ENCODE data around the gene OBI1.
"Not testable (repeated sequence)": the region's sequence is repeated elsewhere in the genome, so short reads cannot be mapped to it uniquely, and the experiment has no call there.

OBI1 gene

DNA sequence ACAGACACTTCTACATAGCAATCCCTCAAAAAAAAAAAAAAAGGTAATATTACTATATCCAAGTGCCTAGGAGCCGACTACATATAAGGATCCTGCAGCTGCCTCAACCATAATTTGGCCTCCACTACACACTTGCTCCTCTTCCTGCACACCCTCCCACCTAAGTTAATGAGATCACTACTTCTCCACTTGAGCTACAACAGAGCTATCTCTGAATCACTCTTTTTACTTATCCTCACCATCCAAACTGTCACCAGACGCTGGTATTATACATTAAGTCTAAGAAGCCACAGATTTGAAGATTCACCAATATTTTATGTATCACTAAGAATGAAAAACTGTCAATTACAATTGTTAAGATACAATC lies 8.3 kb downstream of the OBI1 start:
- no peaks in the 10 kb centered on the region for H3K9me2 ChIP-seq (replicated peaks; ENCODE audit: insufficient read depth, low read length)
- H3K36me3 ChIP-seq (replicated peaks; ENCODE audit: insufficient read depth, low read length): no peaks in the 10 kb centered on the region
- no peak overlapping the region for H2AFZ ChIP-seq (ENCODE audit: low read length)
- H3K27ac ChIP-seq (ENCODE audit: low read length): no peak overlapping the region
- H3K9ac ChIP-seq (ENCODE audit: low read length): no peak overlapping the region
- no peak overlapping the region for H3K4me3 ChIP-seq (ENCODE audit: low read length)
- H3K4me1 ChIP-seq (ENCODE audit: low read length): no peaks in the 10 kb centered on the region
- H3K4me2 ChIP-seq (ENCODE audit: low read depth, low read length): no peak overlapping the region
- no peaks in the 10 kb centered on the region for H3K27me3 ChIP-seq (replicated peaks; ENCODE audit: insufficient read depth, low read length)
- H3K79me2 ChIP-seq (ENCODE audit: low read length): peaks cover 99% of the 10 kb centered on the region
- H4K20me1 ChIP-seq (ENCODE audit: insufficient read depth, low read length): peaks cover 11% of the 10 kb centered on the region; the same call in 1 of the 2 replicates
- no peaks in the 10 kb centered on the region for H3F3A ChIP-seq (ENCODE audit: insufficient read depth, low read length)
- DNase-seq: no peak
- TF ChIP-seq CTCF (IDR thresholded peaks at IDR 0.05; ENCODE audit: low read length) (no peak), EZH2phosphoT487 (IDR thresholded peaks at IDR 0.05; ENCODE audit: low read length) (no peak), EZH2 (optimal IDR thresholded peaks at IDR 0.05; ENCODE audit: low read depth, low read length) (no peak)
- H3K9me3 ChIP-seq (replicated peaks; ENCODE audit: insufficient read depth, low read length): no peaks in the 10 kb centered on the region

DNA sequence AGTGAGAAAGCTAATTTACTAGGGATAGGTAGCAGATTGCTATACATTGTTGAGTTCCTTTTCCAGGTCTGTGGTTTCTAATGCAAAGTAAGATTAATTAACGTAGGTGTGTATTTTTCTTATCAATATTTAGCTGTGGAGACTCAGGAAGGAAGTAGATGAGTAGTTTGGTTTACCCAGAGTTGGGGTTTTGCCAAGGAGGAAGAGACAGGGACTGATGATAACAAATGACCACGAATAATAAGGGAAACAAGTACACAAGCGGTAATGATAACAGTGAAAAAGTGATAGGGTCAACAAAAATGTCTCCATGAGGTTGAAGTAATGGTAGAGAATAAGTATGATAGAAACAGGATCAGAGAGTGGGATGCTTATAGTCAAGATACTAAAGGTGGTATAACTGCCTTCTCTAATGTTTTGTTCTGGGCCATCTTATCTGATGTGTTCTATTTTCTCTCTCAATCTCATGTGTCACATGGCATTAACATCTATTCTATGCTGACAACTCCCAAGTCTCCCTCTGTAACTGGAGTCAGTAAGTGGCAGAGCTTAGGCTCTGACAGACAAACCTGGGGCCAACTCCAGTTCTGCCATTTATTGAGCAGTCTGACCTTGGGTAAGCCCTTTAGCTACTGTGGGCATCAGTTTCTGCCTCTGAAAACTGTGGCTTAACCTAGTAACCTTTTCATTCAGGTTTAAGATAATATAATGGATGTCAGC lies 8.8 kb downstream of the OBI1 start:
- Histone ChIP-seq H3K9me3 (replicated peaks; ENCODE audit: insufficient read depth, low read length) (no peaks in the 10 kb centered on the region), H4K20me1 (ENCODE audit: insufficient read depth, low read length) (peaks cover 8% of the 10 kb centered on the region; the same call in 1 of the 2 replicates), H3K27me3 (replicated peaks; ENCODE audit: insufficient read depth, low read length) (no peaks in the 10 kb centered on the region), H3K9ac (ENCODE audit: low read length) (no peak overlapping the region), H2AFZ (ENCODE audit: low read length) (no peak overlapping the region), H3K4me2 (ENCODE audit: low read depth, low read length) (no peak overlapping the region), H3K27ac (ENCODE audit: low read length) (no peak overlapping the region), H3K36me3 (replicated peaks; ENCODE audit: insufficient read depth, low read length) (no peaks in the 10 kb centered on the region), H3F3A (ENCODE audit: insufficient read depth, low read length) (no peaks in the 10 kb centered on the region), H3K4me1 (ENCODE audit: low read length) (no peaks in the 10 kb centered on the region), H3K79me2 (ENCODE audit: low read length) (peaks cover 99% of the 10 kb centered on the region), H3K9me2 (replicated peaks; ENCODE audit: insufficient read depth, low read length) (no peaks in the 10 kb centered on the region), H3K4me3 (ENCODE audit: low read length) (no peak overlapping the region)
- DNase-seq: no peak
- no peak for TF ChIP-seq EZH2phosphoT487 (IDR thresholded peaks at IDR 0.05; ENCODE audit: low read length)
- TF ChIP-seq EZH2 (optimal IDR thresholded peaks at IDR 0.05; ENCODE audit: low read depth, low read length): no peak
- no peak for TF ChIP-seq CTCF (IDR thresholded peaks at IDR 0.05; ENCODE audit: low read length)

- not testable (repeated sequence) for H3K9me3 ChIP-seq (replicated peaks; ENCODE audit: insufficient read depth, low read length); H3K27ac ChIP-seq (ENCODE audit: low read length); H3K9ac ChIP-seq (ENCODE audit: low read length); DNase-seq; H2AFZ ChIP-seq (ENCODE audit: low read length); H3F3A ChIP-seq (ENCODE audit: insufficient read depth, low read length); H3K4me2 ChIP-seq (ENCODE audit: low read depth, low read length); H3K4me3 ChIP-seq (ENCODE audit: low read length); H4K20me1 ChIP-seq (ENCODE audit: insufficient read depth, low read length); H3K9me2 ChIP-seq (replicated peaks; ENCODE audit: insufficient read depth, low read length); H3K4me1 ChIP-seq (ENCODE audit: low read length); H3K36me3 ChIP-seq (replicated peaks; ENCODE audit: insufficient read depth, low read length); H3K27me3 ChIP-seq (replicated peaks; ENCODE audit: insufficient read depth, low read length)
- peaks cover 91% of the 10 kb centered on the region for H3K79me2 ChIP-seq (ENCODE audit: low read length)
Observed at GRCh38 chr13:78647109-78647678, 11.8 kb downstream of the OBI1 start.

DNA sequence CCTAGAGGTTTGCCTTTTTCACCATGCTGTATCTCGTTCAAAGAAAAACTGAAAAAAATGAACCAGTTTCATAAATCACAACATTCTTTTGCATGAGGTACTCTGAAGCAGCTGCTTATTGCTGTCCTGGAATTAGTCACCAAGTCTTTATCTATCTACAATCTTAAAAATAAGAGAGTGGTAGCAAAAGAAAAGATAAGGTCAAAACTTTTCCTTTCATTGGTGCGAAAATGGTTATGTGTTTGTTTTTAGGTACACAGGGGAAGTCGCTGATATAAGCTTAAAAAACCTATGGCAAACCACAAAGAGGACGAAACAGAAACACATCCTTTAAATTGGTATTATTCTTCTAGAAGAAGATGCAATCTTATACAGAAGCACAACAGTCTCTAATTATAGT lies 20.7 kb downstream of the OBI1 start:
- Histone ChIP-seq H3K9ac (ENCODE audit: low read length) (no peak overlapping the region), H3F3A (ENCODE audit: insufficient read depth, low read length) (no peaks in the 10 kb centered on the region), H3K27ac (ENCODE audit: low read length) (no peak overlapping the region), H3K36me3 (replicated peaks; ENCODE audit: insufficient read depth, low read length) (peaks cover 8% of the 10 kb centered on the region; the same call in 1 of the 2 replicates), H3K27me3 (replicated peaks; ENCODE audit: insufficient read depth, low read length) (no peaks in the 10 kb centered on the region), H4K20me1 (ENCODE audit: insufficient read depth, low read length) (no peaks in the 10 kb centered on the region), H3K9me3 (replicated peaks; ENCODE audit: insufficient read depth, low read length) (no peaks in the 10 kb centered on the region), H3K79me2 (ENCODE audit: low read length) (peaks cover 10% of the 10 kb centered on the region; the same call in 1 of the 2 replicates), H3K4me3 (ENCODE audit: low read length) (no peak overlapping the region), H3K4me1 (ENCODE audit: low read length) (0 out of 2 replicates have a peak, but pooled peaks cover 4% of the 10 kb centered on the region), H3K9me2 (replicated peaks; ENCODE audit: insufficient read depth, low read length) (no peaks in the 10 kb centered on the region), H2AFZ (ENCODE audit: low read length) (no peak overlapping the region), H3K4me2 (ENCODE audit: low read depth, low read length) (no peak overlapping the region)
- no peak for TF ChIP-seq EZH2 (optimal IDR thresholded peaks at IDR 0.05; ENCODE audit: low read depth, low read length)
- TF ChIP-seq CTCF (IDR thresholded peaks at IDR 0.05; ENCODE audit: low read length): no peak
- TF ChIP-seq EZH2phosphoT487 (IDR thresholded peaks at IDR 0.05; ENCODE audit: low read length): no peak
- no peak for DNase-seq

All from MM.1S (cell line).